ENCODE results near the gene RPL27A.

The RPL27A gene

GRCh38 chr11:8712506-8712905, 29.9 kb downstream of the RPL27A start:
- H3K4me3 ChIP-seq (ENCODE audit: low read depth, low read length): no peak overlapping the region
- TF ChIP-seq CTCF (IDR thresholded peaks at IDR 0.05; ENCODE audit: control insufficient read depth, extremely low read depth, insufficient read depth): no peak
- DNase-seq (ENCODE audit: low read depth): no peak

GRCh38 chr11:8713760-8714454, 31.3 kb downstream of the RPL27A start:
- H3K4me3 ChIP-seq (ENCODE audit: low read depth, low read length): no peak overlapping the region
- no peak for DNase-seq (ENCODE audit: low read depth)
- no peak for TF ChIP-seq CTCF (IDR thresholded peaks at IDR 0.05; ENCODE audit: control insufficient read depth, extremely low read depth, insufficient read depth)

GRCh38 chr11:8714622-8715225, 32.1 kb downstream of the RPL27A start:
- no peak for DNase-seq (ENCODE audit: low read depth)
- no peak overlapping the region for H3K4me3 ChIP-seq (ENCODE audit: low read depth, low read length)
- TF ChIP-seq CTCF (IDR thresholded peaks at IDR 0.05; ENCODE audit: control insufficient read depth, extremely low read depth, insufficient read depth): no peak

- DNase-seq (ENCODE audit: low read depth): no peak
- no peak for TF ChIP-seq CTCF (IDR thresholded peaks at IDR 0.05; ENCODE audit: control insufficient read depth, extremely low read depth, insufficient read depth)
- H3K4me3 ChIP-seq (ENCODE audit: low read depth, low read length): no peak overlapping the region
Measured at GRCh38 chr11:8715501-8715900, 32.9 kb downstream of the RPL27A start.

- H3K4me3 ChIP-seq (ENCODE audit: low read depth, low read length): no peak overlapping the region
- TF ChIP-seq CTCF (IDR thresholded peaks at IDR 0.05; ENCODE audit: control insufficient read depth, extremely low read depth, insufficient read depth): no peak
Measured at GRCh38 chr11:8717544-8717875, 34.9 kb downstream of the RPL27A start.

GRCh38 chr11:8717876-8718753, 35.5 kb downstream of the RPL27A start:
- no peak for DNase-seq (ENCODE audit: low read depth)
- no peak for TF ChIP-seq CTCF (IDR thresholded peaks at IDR 0.05; ENCODE audit: control insufficient read depth, extremely low read depth, insufficient read depth)
- H3K4me3 ChIP-seq (ENCODE audit: low read depth, low read length): no peak overlapping the region

More at GRCh38 chr11:8717544-8717875, 34.9 kb downstream of the RPL27A start:
- no peak for DNase-seq (ENCODE audit: low read depth)
